CD14-positive monocyte (primary cell): Measurements from ENCODE around the gene CUX1. TPM values are rescaled to one million over a fixed set of nuclear protein-coding genes. Genes with fewer than 3 reads are reported as not detected.

Experiments used
- DNase-seq, 3 donors: peaks; one replicate each; pipeline ENCODE4 v3.0.0-alpha.2; 2011 to 2022
- H2AFZ ChIP-seq: 2 replicates; pipeline ENCODE4 v1.6.0; 2012; ENCODE audit warnings: mild to moderate bottlenecking, low read depth, low read length, inconsistent platforms; ENCODE audit not compliant: insufficient read depth, poor library complexity, severe bottlenecking
- H3K27ac ChIP-seq, 2 donors: 1 replicate in 1 of 2; 2 replicates in 1 of 2; pipeline ENCODE4 v1.5.1; 2012 to 2013; ENCODE audit warnings: low read length in 2 of 2, control low read depth in 1 of 2, inconsistent platforms in 1 of 2, low read depth in 1 of 2, mild to moderate bottlenecking in 1 of 2
- H3K27me3 ChIP-seq, 2 donors: one replicate each; pipeline versions ENCODE4 v1.6.0 to v1.6.1; 2011 to 2013; ENCODE audit warnings: low read length in 2 of 2; ENCODE audit not compliant: control insufficient read depth in 2 of 2, insufficient read depth in 2 of 2
- H3K36me3 ChIP-seq, 2 donors: replicated peaks in 1 of 2; 1 replicate in 1 of 2; 2 replicates in 1 of 2; pipeline versions ENCODE4 v1.5.1 to v1.6.1; 2012 to 2013; ENCODE audit warnings: low read length in 2 of 2, control low read depth in 1 of 2, inconsistent platforms in 1 of 2, mild to moderate bottlenecking in 1 of 2; ENCODE audit not compliant: insufficient read depth in 2 of 2, control insufficient read depth in 1 of 2
- H3K4me1 ChIP-seq, 2 donors: 1 replicate in 1 of 2; 2 replicates in 1 of 2; pipeline versions ENCODE4 v1.5.1 to v1.6.1; 2012 to 2013; ENCODE audit warnings: low read length in 2 of 2, control low read depth in 1 of 2, inconsistent platforms in 1 of 2, mild to moderate bottlenecking in 1 of 2, moderate library complexity in 1 of 2; ENCODE audit not compliant: insufficient read depth in 2 of 2, control insufficient read depth in 1 of 2
- H3K4me2 ChIP-seq: replicated peaks from 2 replicates; pipeline ENCODE3; 2012; ENCODE audit warnings: low read length, moderate library complexity, mild to moderate bottlenecking; ENCODE audit not compliant: poor library complexity, severe bottlenecking; ENCODE audit errors: extremely low read depth
- H3K4me3 ChIP-seq, 3 experiments: fragments of 200-600 bp in 1 of 3; sonication (generic) in 1 of 3; replicated peaks in 1 of 3; 1 replicate in 2 of 3; 2 replicates in 1 of 3; pipeline ENCODE4 v1.5.1; 2011 to 2013; ENCODE audit warnings: low read length in 3 of 3, mild to moderate bottlenecking in 3 of 3, control low read depth in 2 of 3, low read depth in 2 of 3, inconsistent platforms in 1 of 3, moderate library complexity in 1 of 3
- H3K79me2 ChIP-seq: 2 replicates; pipeline ENCODE4 v1.6.0; 2012; ENCODE audit warnings: mild to moderate bottlenecking, control low read depth, inconsistent platforms, low read length, moderate library complexity; ENCODE audit not compliant: insufficient read depth
- H3K9ac ChIP-seq: 2 replicates; pipeline ENCODE4 v1.6.0; 2017; ENCODE audit warnings: low read length, mild to moderate bottlenecking; ENCODE audit not compliant: insufficient read depth, poor library complexity, severe bottlenecking
- H3K9me3 ChIP-seq, 2 donors: replicated peaks in 1 of 2; 1 replicate in 1 of 2; 2 replicates in 1 of 2; pipeline versions ENCODE4 v1.5.1 to v1.6.1; 2012 to 2013; ENCODE audit warnings: low read length in 2 of 2, control low read depth in 1 of 2; ENCODE audit not compliant: control insufficient read depth in 1 of 2, insufficient read depth in 1 of 2
- H4K20me1 ChIP-seq: 2 replicates; pipeline ENCODE4 v1.6.0; 2012; ENCODE audit warnings: mild to moderate bottlenecking, low read length, control low read depth, moderate library complexity; ENCODE audit not compliant: insufficient read depth
- H3K27ac Mint-ChIP-seq, 7 donors: one replicate each; pipeline ENCODE4 v1.8.0; 2020; ENCODE audit warnings: mild to moderate bottlenecking in 7 of 7, mixed read lengths in 7 of 7, moderate library complexity in 6 of 7, inconsistent platforms in 2 of 7
- H3K27me3 Mint-ChIP-seq, 3 donors: one replicate each; pipeline ENCODE4 v1.8.0; 2021 to 2022; ENCODE audit warnings: low read depth in 3 of 3, mild to moderate bottlenecking in 3 of 3, mixed read lengths in 3 of 3, moderate library complexity in 3 of 3, inconsistent platforms in 1 of 3
- H3K36me3 Mint-ChIP-seq, 2 donors: one replicate each; pipeline ENCODE4 v1.8.0; 2020; ENCODE audit warnings: mixed read lengths in 2 of 2, inconsistent platforms in 1 of 2, mild to moderate bottlenecking in 1 of 2
- H3K4me1 Mint-ChIP-seq: one replicate; pipeline ENCODE4 v1.8.0; 2020; ENCODE audit warnings: mild to moderate bottlenecking, mixed read lengths
- H3K4me3 Mint-ChIP-seq, 2 donors: one replicate each; pipeline ENCODE4 v1.8.0; 2020; ENCODE audit warnings: mild to moderate bottlenecking in 2 of 2, mixed read lengths in 2 of 2, moderate library complexity in 1 of 2
- H3K9me3 Mint-ChIP-seq, 7 donors: one replicate each; pipeline ENCODE4 v1.8.0; 2020 to 2022; ENCODE audit warnings: mixed read lengths in 7 of 7, mild to moderate bottlenecking in 6 of 7, moderate library complexity in 6 of 7, inconsistent platforms in 2 of 7
- CTCF ChIP-seq: fragments of 200-600 bp; IDR thresholded peaks from one replicate; pipeline ENCODE4 v1.8.0; 2022; ENCODE audit warnings: antibody characterized with exemption, mild to moderate bottlenecking
- WGBS: methylation state at CpG from one replicate; pipeline ENCODE4 v1.1.5; 2013; ENCODE audit warnings: missing lambda C conversion rate; ENCODE audit not compliant: insufficient coverage; 5-methylcytosine and 5-hydroxymethylcytosine counted together
- intact Hi-C, 2 donors: fragments of 100-400 bp; cut with micrococcal nuclease; formaldehyde crosslinking; loops; one replicate each; pipeline versions ENCODE4 v1.15.0 to v1.15.1; 2023
- polyA plus RNA-seq, 3 donors: library from polyadenylated mRNA; depleted of rRNA in 1 of 3; unstranded in 2 of 3; stranded (reverse) in 1 of 3; fragments of 300-500 nt in 2 of 3; fragments of >200 nt in 1 of 3; fragmentation: Illumina TruSeq in 2 of 3; gene quantifications; 1 replicate in 2 of 3; 2 replicates in 1 of 3; pipeline ENCODE4 v1.2.3, GENCODE V29; 2012 to 2021

CUX1 gene
- polyA plus RNA-seq, 3 donors: 17.6 to 38.0 (median 28.0) TPM

- peaks cover 26% of the 10 kb centered on the region for H3K4me1 Mint-ChIP-seq
- H3K27me3 Mint-ChIP-seq: no peaks in the 10 kb centered on the region
- WGBS: no CpG with 5 or more reads among the region's 7 CpGs
- TF ChIP-seq CTCF: no peak
- H3K9me3 Mint-ChIP-seq: peaks cover 0 to 1% (median 0%) of the 10 kb centered on the region in 7 donors
- peaks cover 36 to 42% of the 10 kb centered on the region in 2 donors for H3K36me3 ChIP-seq
- H3K9ac ChIP-seq: peak overlapping the region; percentile 25
- H3K4me1 ChIP-seq: peaks cover 22 to 28% of the 10 kb centered on the region in 2 donors
- peak overlapping the region in 1 of 2 donors; percentile 33 for H3K27ac ChIP-seq
- peaks cover 98% of the 10 kb centered on the region for H4K20me1 ChIP-seq
- H3K36me3 Mint-ChIP-seq: peaks cover 38 to 64% of the 10 kb centered on the region in 2 donors
- H3K4me3 Mint-ChIP-seq: peak overlapping the region; percentile 42 to 57
- H3K27me3 ChIP-seq: no peaks in the 10 kb centered on the region
- no peak overlapping the region for H3K4me2 ChIP-seq
- H2AFZ ChIP-seq: no peak overlapping the region
- H3K27ac Mint-ChIP-seq: peak overlapping the region; percentile 10 to 90 (median 51)
- H3K9me3 ChIP-seq: no peaks in the 10 kb centered on the region
- H3K4me3 ChIP-seq: no peak overlapping the region
- peaks cover 96% of the 10 kb centered on the region for H3K79me2 ChIP-seq
- no peak for DNase-seq
- intact Hi-C loops: no loop called here
Measured at GRCh38 chr7:101913851-101914250, 96.4 kb downstream of the CUX1 start.

GRCh38 chr7:101915000-101915399 lies 97.6 kb downstream of the CUX1 start:
- peaks cover 0 to 1% (median 0%) of the 10 kb centered on the region in 7 donors for H3K9me3 Mint-ChIP-seq
- Histone ChIP-seq H3K4me2 (no peak overlapping the region), H2AFZ (no peak overlapping the region), H3K9me3 (no peaks in the 10 kb centered on the region), H3K36me3 (peaks cover 46 to 52% of the 10 kb centered on the region in 2 donors), H3K4me3 (no peak overlapping the region), H4K20me1 (peaks cover 96% of the 10 kb centered on the region), H3K79me2 (peaks cover 95% of the 10 kb centered on the region), H3K27ac (peak overlapping the region in 1 of 2 donors; percentile 26), H3K4me1 (peaks cover 22 to 28% of the 10 kb centered on the region in 2 donors), H3K27me3 (no peaks in the 10 kb centered on the region), H3K9ac (no peak overlapping the region)
- H3K4me3 Mint-ChIP-seq: no peak overlapping the region
- 96% methylated on average over 15 of the region's 15 CpGs for WGBS
- H3K36me3 Mint-ChIP-seq: peaks cover 47 to 74% of the 10 kb centered on the region in 2 donors
- peak overlapping the region in 3 of 7 donors; percentile 2 to 66 (median 10) for H3K27ac Mint-ChIP-seq
- H3K27me3 Mint-ChIP-seq: no peaks in the 10 kb centered on the region
- DNase-seq: no peak
- no peak for TF ChIP-seq CTCF
- H3K4me1 Mint-ChIP-seq: peaks cover 26% of the 10 kb centered on the region
- intact Hi-C loops: no loop called here
